HEK293 (cell line): ENCODE results near the gene TEX50.

Experiments used
- CTCF ChIA-PET: fragments of 350-600 bp; formaldehyde crosslinking; extraction: SDS; loops from one replicate; lab custom pipeline; 2021; ENCODE audit warnings: antibody characterized with exemption; lab: Yijun Ruan, JAX
- POLR2A ChIA-PET: fragments of 300-600 bp; formaldehyde crosslinking; extraction: SDS; loops from one replicate; lab custom pipeline; 2020; ENCODE audit warnings: antibody characterized with exemption, inconsistent platforms; lab: Yijun Ruan, JAX
- H3K27ac ChIP-seq: fragments of 200-500 bp; sonication (Bioruptor generic); 2 replicates; pipeline ENCODE4 v1.5.1; 2014; ENCODE audit warnings: low read depth, low read length, control low read depth, inconsistent platforms; ENCODE audit errors: extremely low read depth
- H3K36me3 ChIP-seq, 2 experiments: fragments of 200-500 bp in 1 of 2; sonication (Bioruptor generic) in 1 of 2; 1 replicate in 1 of 2; 2 replicates in 1 of 2; pipeline ENCODE4 v1.5.1; 2014 to 2017; ENCODE audit warnings: inconsistent platforms in 2 of 2, low read length in 2 of 2; ENCODE audit not compliant: control insufficient read depth in 2 of 2, insufficient read depth in 1 of 2
- H3K4me1 ChIP-seq: fragments of 200-500 bp; sonication (Bioruptor generic); 2 replicates; pipeline ENCODE4 v1.5.1; 2014; ENCODE audit warnings: mild to moderate bottlenecking, low read length, inconsistent platforms; ENCODE audit not compliant: control insufficient read depth, insufficient read depth
- H3K4me3 ChIP-seq: 2 replicates; pipeline ENCODE4 v1.5.1; 2011; ENCODE audit warnings: low read depth, mild to moderate bottlenecking, control low read depth, low read length, moderate library complexity
- H3K9me3 ChIP-seq: fragments of 200-500 bp; sonication (Bioruptor generic); 2 replicates; pipeline ENCODE4 v1.5.1; 2014; ENCODE audit warnings: low read depth, low read length, inconsistent platforms; ENCODE audit not compliant: control insufficient read depth, insufficient read depth
- PRDM4 ChIP-seq: fragments of 450-650 bp; formaldehyde crosslinking; IDR thresholded peaks from 2 replicates; pipeline ENCODE4 v1.5.1; 2017; ENCODE audit warnings: missing biosample characterization, missing genetic modification characterization
- SETDB1 ChIP-seq: IDR thresholded peaks from one replicate; pipeline ENCODE4 v1.6.1; 2017; ENCODE audit warnings: mild to moderate bottlenecking, low read length, moderate library complexity, mixed read lengths; ENCODE audit not compliant: insufficient read length
- ZBTB20 ChIP-seq: fragments of 450-650 bp; formaldehyde crosslinking; IDR thresholded peaks from 2 replicates; pipeline ENCODE4 v1.5.1; 2016; ENCODE audit warnings: missing biosample characterization, missing genetic modification characterization
- ZBTB7A ChIP-seq: fragments of 450-650 bp; formaldehyde crosslinking; IDR thresholded peaks from 2 replicates; pipeline ENCODE4 v1.5.1; 2016; ENCODE audit warnings: low read depth, missing biosample characterization, missing genetic modification characterization
- ZEB2 ChIP-seq: fragments of 450-650 bp; formaldehyde crosslinking; IDR thresholded peaks from 2 replicates; pipeline ENCODE4 v1.5.1; 2016; ENCODE audit warnings: missing biosample characterization, missing genetic modification characterization
- ZNF155 ChIP-seq: fragments of 450-650 bp; formaldehyde crosslinking; IDR thresholded peaks from 2 replicates; pipeline ENCODE4 v1.5.1; 2016; ENCODE audit warnings: missing biosample characterization, missing genetic modification characterization
- ZNF302 ChIP-seq: fragments of 450-650 bp; formaldehyde crosslinking; IDR thresholded peaks from 2 replicates; pipeline ENCODE4 v1.5.1; 2016; ENCODE audit warnings: missing biosample characterization, missing genetic modification characterization, low read depth
- ZNF426 ChIP-seq: fragments of 450-650 bp; formaldehyde crosslinking; IDR thresholded peaks from 2 replicates; pipeline ENCODE4 v1.5.1; 2017; ENCODE audit warnings: missing biosample characterization, missing genetic modification characterization, mild to moderate bottlenecking, inconsistent platforms, moderate library complexity
- ZNF48 ChIP-seq: fragments of 450-650 bp; formaldehyde crosslinking; IDR thresholded peaks from 2 replicates; pipeline ENCODE4 v1.5.1; 2016; ENCODE audit warnings: missing biosample characterization, missing genetic modification characterization
- ZNF530 ChIP-seq: fragments of 450-650 bp; formaldehyde crosslinking; IDR thresholded peaks from 2 replicates; pipeline ENCODE4 v1.5.1; 2016; ENCODE audit warnings: low read depth, missing biosample characterization, missing genetic modification characterization
- ZNF621 ChIP-seq: fragments of 450-650 bp; formaldehyde crosslinking; IDR thresholded peaks from 2 replicates; pipeline ENCODE4 v1.5.1; 2017; ENCODE audit warnings: missing biosample characterization, missing genetic modification characterization
- ZNF629 ChIP-seq: fragments of 450-650 bp; formaldehyde crosslinking; IDR thresholded peaks from 2 replicates; pipeline ENCODE4 v1.5.1; 2017; ENCODE audit warnings: missing biosample characterization, missing genetic modification characterization
- ZNF830 ChIP-seq: fragments of 450-650 bp; IDR thresholded peaks from 2 replicates; pipeline ENCODE4 v1.5.0; 2018; ENCODE audit warnings: missing biosample characterization, missing genetic modification characterization, low read depth, mild to moderate bottlenecking, moderate library complexity
- ZSCAN23 ChIP-seq: fragments of 450-650 bp; formaldehyde crosslinking; IDR thresholded peaks from 2 replicates; pipeline ENCODE4 v1.5.1; 2016; ENCODE audit warnings: missing biosample characterization, missing genetic modification characterization
- ZSCAN5A ChIP-seq: fragments of 450-650 bp; formaldehyde crosslinking; IDR thresholded peaks from 2 replicates; pipeline ENCODE4 v1.5.1; 2016; ENCODE audit warnings: missing biosample characterization, missing genetic modification characterization
- TF ChIP-seq, protein P1 (sequence below): fragments of 450-650 bp; formaldehyde crosslinking; IDR thresholded peaks from 2 replicates; pipeline ENCODE4 v1.5.1; 2017; ENCODE audit warnings: missing biosample characterization, missing genetic modification characterization
- TF ChIP-seq, protein P2 (sequence below): fragments of 450-650 bp; formaldehyde crosslinking; IDR thresholded peaks from 2 replicates; pipeline ENCODE4 v1.5.1; 2016; ENCODE audit warnings: missing biosample characterization, missing genetic modification characterization
- TF ChIP-seq, protein P3 (sequence below): fragments of 450-650 bp; IDR thresholded peaks from 2 replicates; pipeline ENCODE4 v1.5.1; 2018; ENCODE audit warnings: missing biosample characterization, missing genetic modification characterization
- TF ChIP-seq, protein P4 (sequence below): sonication (generic); formaldehyde crosslinking; IDR thresholded peaks from 2 replicates; pipeline ENCODE4 v1.8.1; 2022; ENCODE audit warnings: mild to moderate bottlenecking, moderate library complexity, missing genetic modification reagents

TEX50 gene

DNA sequence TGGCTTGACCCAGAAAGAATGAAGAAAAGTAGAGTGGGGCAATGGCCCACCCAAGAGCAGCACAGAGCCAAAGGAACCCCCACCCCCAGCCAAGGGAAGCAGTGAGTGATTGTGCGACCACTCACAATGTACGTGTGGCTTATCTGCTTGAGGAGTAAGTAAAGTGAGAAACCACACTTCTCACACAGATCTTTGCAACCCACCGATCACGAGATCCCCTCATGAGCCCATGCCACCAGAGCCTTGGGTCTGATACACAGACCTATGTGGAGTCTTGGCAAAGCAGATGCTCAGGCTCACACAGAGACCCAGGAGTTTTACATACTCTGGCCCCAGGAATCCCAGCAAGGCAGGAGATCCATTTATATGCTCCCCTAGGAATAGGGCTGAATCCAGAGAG is 18.3 kb upstream of the TEX50 start:
- H3K4me3 ChIP-seq: no peak overlapping the region
- no peaks in the 10 kb centered on the region for H3K4me1 ChIP-seq
- H3K36me3 ChIP-seq: no peaks in the 10 kb centered on the region
- TF ChIP-seq, protein P1, sequence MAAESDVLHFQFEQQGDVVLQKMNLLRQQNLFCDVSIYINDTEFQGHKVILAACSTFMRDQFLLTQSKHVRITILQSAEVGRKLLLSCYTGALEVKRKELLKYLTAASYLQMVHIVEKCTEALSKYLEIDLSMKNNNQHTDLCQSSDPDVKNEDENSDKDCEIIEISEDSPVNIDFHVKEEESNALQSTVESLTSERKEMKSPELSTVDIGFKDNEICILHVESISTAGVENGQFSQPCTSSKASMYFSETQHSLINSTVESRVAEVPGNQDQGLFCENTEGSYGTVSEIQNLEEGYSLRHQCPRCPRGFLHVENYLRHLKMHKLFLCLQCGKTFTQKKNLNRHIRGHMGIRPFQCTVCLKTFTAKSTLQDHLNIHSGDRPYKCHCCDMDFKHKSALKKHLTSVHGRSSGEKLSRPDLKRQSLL (tag by site-specific recombination): no peak
- TF ChIP-seq ZNF426 (tag by site-specific recombination) (no peak), ZBTB7A (no peak), PRDM4 (tag by site-specific recombination) (no peak), ZNF302 (tag by site-specific recombination) (no peak), ZEB2 (tag by site-specific recombination) (no peak), ZNF830 (no peak)
- TF ChIP-seq, protein P2, sequence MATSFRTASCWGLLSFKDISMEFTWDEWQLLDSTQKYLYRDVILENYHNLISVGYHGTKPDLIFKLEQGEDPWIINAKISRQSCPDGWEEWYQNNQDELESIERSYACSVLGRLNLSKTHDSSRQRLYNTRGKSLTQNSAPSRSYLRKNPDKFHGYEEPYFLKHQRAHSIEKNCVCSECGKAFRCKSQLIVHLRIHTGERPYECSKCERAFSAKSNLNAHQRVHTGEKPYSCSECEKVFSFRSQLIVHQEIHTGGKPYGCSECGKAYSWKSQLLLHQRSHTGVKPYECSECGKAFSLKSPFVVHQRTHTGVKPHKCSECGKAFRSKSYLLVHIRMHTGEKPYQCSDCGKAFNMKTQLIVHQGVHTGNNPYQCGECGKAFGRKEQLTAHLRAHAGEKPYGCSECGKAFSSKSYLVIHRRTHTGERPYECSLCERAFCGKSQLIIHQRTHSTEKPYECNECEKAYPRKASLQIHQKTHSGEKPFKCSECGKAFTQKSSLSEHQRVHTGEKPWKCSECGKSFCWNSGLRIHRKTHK (tag by site-specific recombination): no peak
- TF ChIP-seq, protein P3, sequence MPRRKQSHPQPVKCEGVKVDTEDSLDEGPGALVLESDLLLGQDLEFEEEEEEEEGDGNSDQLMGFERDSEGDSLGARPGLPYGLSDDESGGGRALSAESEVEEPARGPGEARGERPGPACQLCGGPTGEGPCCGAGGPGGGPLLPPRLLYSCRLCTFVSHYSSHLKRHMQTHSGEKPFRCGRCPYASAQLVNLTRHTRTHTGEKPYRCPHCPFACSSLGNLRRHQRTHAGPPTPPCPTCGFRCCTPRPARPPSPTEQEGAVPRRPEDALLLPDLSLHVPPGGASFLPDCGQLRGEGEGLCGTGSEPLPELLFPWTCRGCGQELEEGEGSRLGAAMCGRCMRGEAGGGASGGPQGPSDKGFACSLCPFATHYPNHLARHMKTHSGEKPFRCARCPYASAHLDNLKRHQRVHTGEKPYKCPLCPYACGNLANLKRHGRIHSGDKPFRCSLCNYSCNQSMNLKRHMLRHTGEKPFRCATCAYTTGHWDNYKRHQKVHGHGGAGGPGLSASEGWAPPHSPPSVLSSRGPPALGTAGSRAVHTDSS: no peak
- ChIA-PET POLR2A (no interaction called here), CTCF (no interaction called here)
- no peak overlapping the region for H3K27ac ChIP-seq
- no peaks in the 10 kb centered on the region for H3K9me3 ChIP-seq

- ChIA-PET POLR2A (no interaction called here), CTCF (no interaction called here)
- H3K27ac ChIP-seq: no peak overlapping the region
- H3K4me1 ChIP-seq: no peaks in the 10 kb centered on the region
- H3K9me3 ChIP-seq: no peaks in the 10 kb centered on the region
- H3K4me3 ChIP-seq: no peak overlapping the region
- H3K36me3 ChIP-seq: no peaks in the 10 kb centered on the region
- TF ChIP-seq SETDB1 (no peak), ZSCAN5A (no peak), ZSCAN23 (tag by site-specific recombination) (no peak), PRDM4 (tag by site-specific recombination) (no peak), ZBTB20 (tag by site-specific recombination) (no peak), ZNF629 (tag by site-specific recombination) (no peak), ZNF155 (tag by site-specific recombination) (no peak), ZNF48 (tag by site-specific recombination) (no peak), ZNF621 (no peak), ZNF530 (tag by site-specific recombination) (no peak)
- TF ChIP-seq, protein P4, sequence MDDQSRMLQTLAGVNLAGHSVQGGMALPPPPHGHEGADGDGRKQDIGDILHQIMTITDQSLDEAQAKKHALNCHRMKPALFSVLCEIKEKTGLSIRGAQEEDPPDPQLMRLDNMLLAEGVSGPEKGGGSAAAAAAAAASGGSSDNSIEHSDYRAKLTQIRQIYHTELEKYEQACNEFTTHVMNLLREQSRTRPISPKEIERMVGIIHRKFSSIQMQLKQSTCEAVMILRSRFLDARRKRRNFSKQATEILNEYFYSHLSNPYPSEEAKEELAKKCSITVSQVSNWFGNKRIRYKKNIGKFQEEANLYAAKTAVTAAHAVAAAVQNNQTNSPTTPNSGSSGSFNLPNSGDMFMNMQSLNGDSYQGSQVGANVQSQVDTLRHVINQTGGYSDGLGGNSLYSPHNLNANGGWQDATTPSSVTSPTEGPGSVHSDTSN: no peak
Observed at GRCh38 chr1:173627269-173627668, 7.9 kb upstream of the TEX50 start.
